Peyer's patch (tissue), 4 donors: Measurements from ENCODE around the gene TBX1. TPM values are rescaled to one million over a fixed set of nuclear protein-coding genes. Genes with fewer than 3 reads are reported as not detected.

Source experiments
- DNase-seq, 3 donors: peaks; one replicate each; pipeline ENCODE4 v3.0.0-alpha.2; 2017 to 2019
- H3K27ac ChIP-seq, 4 donors: fragments of 200-600 bp; sonication (generic); one replicate each; pipeline ENCODE4 v1.5.1; 2016 to 2019
- H3K27me3 ChIP-seq, 2 donors: fragments of 200-600 bp; sonication (generic); one replicate each; pipeline ENCODE4 v1.5.1; 2019
- H3K36me3 ChIP-seq, 3 donors: fragments of 200-600 bp; sonication (generic); one replicate each; pipeline ENCODE4 v1.5.1; 2016 to 2019
- H3K4me1 ChIP-seq, 4 donors: fragments of 200-600 bp; sonication (generic); one replicate each; pipeline ENCODE4 v1.5.1; 2016 to 2019
- H3K4me3 ChIP-seq, 4 donors: fragments of 200-600 bp; sonication (generic); 1 replicate in 3 of 4; 2 replicates in 1 of 4; pipeline ENCODE4 v1.5.1; 2016 to 2019; ENCODE audit warnings: mild to moderate bottlenecking in 1 of 4
- H3K9me3 ChIP-seq, 4 donors: fragments of 200-600 bp; sonication (generic); one replicate each; pipeline ENCODE4 v1.5.1; 2016 to 2019; ENCODE audit warnings: mild to moderate bottlenecking in 1 of 4
- CTCF ChIP-seq, 6 experiments: fragments of 450-650 bp in 4 of 6; fragments of 200-600 bp in 2 of 6; sonication (generic) in 1 of 6; IDR thresholded peaks; one replicate each; pipeline ENCODE4 v1.5.1; 2017 to 2019; ENCODE audit warnings: antibody characterized with exemption in 6 of 6, mild to moderate bottlenecking in 3 of 6, moderate library complexity in 1 of 6
- POLR2A ChIP-seq, 2 donors: fragments of 450-650 bp; IDR thresholded peaks; one replicate each; pipeline ENCODE4 v1.5.1; 2017; ENCODE audit warnings: antibody characterized with exemption in 2 of 2, mild to moderate bottlenecking in 2 of 2, moderate library complexity in 2 of 2
- total RNA-seq, 4 donors: library from RNA; depleted of rRNA; stranded (reverse); fragments of >200 nt; gene quantifications; one replicate each; pipeline ENCODE4 v1.1.0, GENCODE V29; 2016

The TBX1 gene
- total RNA-seq, 4 donors from 2014 or later, result 0.70 to 4.1 (median 1.1) TPM; not detected in 1

- no peak overlapping the region for H3K27ac ChIP-seq
- no peaks in the 10 kb centered on the region for H3K36me3 ChIP-seq
- no peak for DNase-seq
- peak overlapping the region in 3 of 4 donors; percentile 37 to 51 (median 40) for H3K4me3 ChIP-seq
- peaks cover 0 to 2% (median 0%) of the 10 kb centered on the region in 4 donors for H3K9me3 ChIP-seq
- TF ChIP-seq POLR2A (IDR thresholded peaks at IDR 0.05), result no peak
- TF ChIP-seq CTCF (IDR thresholded peaks at IDR 0.05), result no peak
- peaks cover 0 to 67% of the 10 kb centered on the region in 2 donors for H3K27me3 ChIP-seq
- peaks cover 0 to 32% (median 15%) of the 10 kb centered on the region in 4 donors for H3K4me1 ChIP-seq
These were observed 5.1 kb downstream of the TBX1 start for GRCh38 chr22:19765477-19766239.

GRCh38 chr22:19766240-19766510 is 5.6 kb downstream of the TBX1 start:
- Histone ChIP-seq H3K4me1 (peaks cover 0 to 30% (median 14%) of the 10 kb centered on the region in 4 donors), H3K27ac (no peak overlapping the region), H3K9me3 (peaks cover 0 to 2% (median 0%) of the 10 kb centered on the region in 4 donors), H3K27me3 (peaks cover 0 to 65% of the 10 kb centered on the region in 2 donors), H3K4me3 (peak overlapping the region; percentile 17 to 51 (median 38)), H3K36me3 (no peaks in the 10 kb centered on the region)
- no peak for DNase-seq
- TF ChIP-seq CTCF (IDR thresholded peaks at IDR 0.05), result no peak
- TF ChIP-seq POLR2A (IDR thresholded peaks at IDR 0.05), result no peak

- Histone ChIP-seq H3K36me3 (no peaks in the 10 kb centered on the region), H3K4me3 (peak overlapping the region; percentile 17 to 51 (median 38)), H3K27me3 (peaks cover 0 to 59% of the 10 kb centered on the region in 2 donors), H3K27ac (peak overlapping the region in 1 of 4 donors; percentile 19), H3K9me3 (peaks cover 0 to 2% (median 0%) of the 10 kb centered on the region in 4 donors), H3K4me1 (peaks cover 0 to 27% (median 13%) of the 10 kb centered on the region in 4 donors)
- DNase-seq, result peak; percentile 47 to 77 (median 68)
- peak in 3 of 6 experiments; percentile 14 to 46 (median 29) for TF ChIP-seq CTCF (IDR thresholded peaks at IDR 0.05)
- no peak for TF ChIP-seq POLR2A (IDR thresholded peaks at IDR 0.05)
These were observed 6.2 kb downstream of the TBX1 start for GRCh38 chr22:19766511-19767426.

- TF ChIP-seq POLR2A (IDR thresholded peaks at IDR 0.05), result no peak
- TF ChIP-seq CTCF (IDR thresholded peaks at IDR 0.05), result no peak
- DNase-seq, result no peak
- no peak overlapping the region for H3K27ac ChIP-seq
- H3K9me3 ChIP-seq, result peaks cover 0 to 2% (median 0%) of the 10 kb centered on the region in 4 donors
- H3K36me3 ChIP-seq, result no peaks in the 10 kb centered on the region
- peaks cover 0 to 27% (median 14%) of the 10 kb centered on the region in 4 donors for H3K4me1 ChIP-seq
- peak overlapping the region in 2 of 4 donors; percentile 40 to 51 for H3K4me3 ChIP-seq
- peaks cover 0 to 53% of the 10 kb centered on the region in 2 donors for H3K27me3 ChIP-seq
These were observed 7.1 kb downstream of the TBX1 start for GRCh38 chr22:19767427-19768341.

- no peak for DNase-seq
These were observed 8.8 kb downstream of the TBX1 start for GRCh38 chr22:19769393-19769715.

More at GRCh38 chr22:19769393-19769715, 8.8 kb downstream of the TBX1 start:
- Histone ChIP-seq H3K4me1 (peaks cover 0 to 30% (median 23%) of the 10 kb centered on the region in 4 donors), H3K36me3 (no peaks in the 10 kb centered on the region), H3K27ac (no peak overlapping the region), H3K4me3 (no peak overlapping the region), H3K27me3 (peaks cover 0 to 41% of the 10 kb centered on the region in 2 donors), H3K9me3 (peaks cover 0 to 2% (median 0%) of the 10 kb centered on the region in 4 donors)
- TF ChIP-seq POLR2A (IDR thresholded peaks at IDR 0.05), result no peak
- no peak for TF ChIP-seq CTCF (IDR thresholded peaks at IDR 0.05)
